ENCODE data around the gene PSRC1.

- TF ChIP-seq CTCF (IDR thresholded peaks at IDR 0.05) (no peak), POLR2A (IDR thresholded peaks at IDR 0.05) (no peak)
Measured at GRCh38 chr1:109262231-109263055, 20.5 kb downstream of the PSRC1 start.
